Peyer's patch (tissue), 4 donors: Measurements from ENCODE around the gene KRT13.

Experiments used
- POLR2A ChIP-seq, 2 donors: fragments of 450-650 bp; IDR thresholded peaks; one replicate each; pipeline ENCODE4 v1.5.1; 2017; ENCODE audit warnings: antibody characterized with exemption in 2 of 2, mild to moderate bottlenecking in 2 of 2, moderate library complexity in 2 of 2
- TF ChIP-seq, protein P1 (sequence below), 6 experiments: fragments of 450-650 bp in 4 of 6; fragments of 200-600 bp in 2 of 6; sonication (generic) in 1 of 6; IDR thresholded peaks; one replicate each; pipeline ENCODE4 v1.5.1; 2017 to 2019; ENCODE audit warnings: antibody characterized with exemption in 6 of 6, mild to moderate bottlenecking in 3 of 6, moderate library complexity in 1 of 6

DNA sequence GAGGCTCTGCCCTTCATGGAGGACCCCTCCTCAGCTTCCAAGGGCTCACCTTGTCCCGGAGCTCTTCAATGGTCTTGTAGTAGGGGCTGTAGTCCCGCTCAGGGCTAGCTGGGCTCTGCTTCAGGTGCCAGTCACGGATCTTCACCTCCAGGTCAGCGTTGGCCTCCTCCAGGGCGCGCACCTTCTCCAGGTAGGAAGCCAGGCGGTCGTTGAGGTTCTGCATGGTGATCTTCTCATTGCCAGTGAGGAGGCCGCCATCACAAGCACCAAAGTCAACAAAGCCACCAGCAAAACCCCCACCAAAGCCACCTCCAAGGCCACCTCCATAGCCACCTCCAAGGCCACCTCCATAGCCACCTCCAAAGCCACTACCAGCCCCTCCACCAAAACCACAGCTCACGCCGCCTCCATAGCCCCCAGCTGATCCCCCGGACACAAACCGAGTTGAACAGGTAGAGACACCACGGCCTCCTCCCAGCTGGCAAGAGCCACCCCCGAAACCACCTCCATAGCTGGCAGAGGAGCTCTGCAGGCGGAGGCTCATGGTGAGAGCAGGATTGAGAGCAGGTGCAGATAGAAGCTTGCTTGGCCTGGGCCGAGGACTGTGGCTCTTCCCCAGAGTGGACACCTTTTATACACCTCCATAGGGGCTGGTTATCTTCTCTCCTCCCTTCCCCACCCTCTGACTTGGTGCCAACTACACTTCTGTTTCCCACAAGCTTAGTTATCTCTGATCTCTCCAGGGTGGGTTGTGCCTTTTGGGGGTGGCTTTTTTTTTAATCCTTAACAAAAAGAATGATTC, at the start of gene KRT13:
- TF ChIP-seq, protein P1, sequence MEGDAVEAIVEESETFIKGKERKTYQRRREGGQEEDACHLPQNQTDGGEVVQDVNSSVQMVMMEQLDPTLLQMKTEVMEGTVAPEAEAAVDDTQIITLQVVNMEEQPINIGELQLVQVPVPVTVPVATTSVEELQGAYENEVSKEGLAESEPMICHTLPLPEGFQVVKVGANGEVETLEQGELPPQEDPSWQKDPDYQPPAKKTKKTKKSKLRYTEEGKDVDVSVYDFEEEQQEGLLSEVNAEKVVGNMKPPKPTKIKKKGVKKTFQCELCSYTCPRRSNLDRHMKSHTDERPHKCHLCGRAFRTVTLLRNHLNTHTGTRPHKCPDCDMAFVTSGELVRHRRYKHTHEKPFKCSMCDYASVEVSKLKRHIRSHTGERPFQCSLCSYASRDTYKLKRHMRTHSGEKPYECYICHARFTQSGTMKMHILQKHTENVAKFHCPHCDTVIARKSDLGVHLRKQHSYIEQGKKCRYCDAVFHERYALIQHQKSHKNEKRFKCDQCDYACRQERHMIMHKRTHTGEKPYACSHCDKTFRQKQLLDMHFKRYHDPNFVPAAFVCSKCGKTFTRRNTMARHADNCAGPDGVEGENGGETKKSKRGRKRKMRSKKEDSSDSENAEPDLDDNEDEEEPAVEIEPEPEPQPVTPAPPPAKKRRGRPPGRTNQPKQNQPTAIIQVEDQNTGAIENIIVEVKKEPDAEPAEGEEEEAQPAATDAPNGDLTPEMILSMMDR (IDR thresholded peaks at IDR 0.05): no peak
- TF ChIP-seq POLR2A (IDR thresholded peaks at IDR 0.05): no peak
